ENCODE data around the gene ELOA2.
"Not testable (repeated sequence)": the region's sequence is repeated elsewhere in the genome, so short reads cannot be mapped to it uniquely, and the experiment has no call there.

Gene ELOA2

DNA sequence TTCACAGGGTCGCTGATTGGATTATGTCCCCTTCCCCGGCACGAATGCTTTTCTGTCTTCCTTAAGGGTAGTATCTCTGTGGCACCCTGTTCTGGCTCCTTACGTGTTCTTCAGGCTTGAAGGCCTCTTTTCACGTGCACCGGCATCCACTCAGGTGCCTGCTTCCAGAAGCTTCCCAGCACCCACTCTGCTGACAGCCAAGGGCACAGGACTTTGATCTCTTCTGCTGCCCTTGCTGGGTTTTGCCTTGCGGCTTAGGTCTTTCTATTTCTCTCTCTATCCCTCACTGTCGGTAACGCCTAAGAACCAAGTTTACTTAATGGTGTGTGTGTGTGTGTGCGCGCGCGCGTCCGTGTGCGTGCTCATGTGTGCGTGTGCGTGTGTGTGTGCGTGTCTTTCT is 14.7 kb downstream of the ELOA2 start:
- not testable (repeated sequence) for DNase-seq (ENCODE audit: low read depth)

DNA sequence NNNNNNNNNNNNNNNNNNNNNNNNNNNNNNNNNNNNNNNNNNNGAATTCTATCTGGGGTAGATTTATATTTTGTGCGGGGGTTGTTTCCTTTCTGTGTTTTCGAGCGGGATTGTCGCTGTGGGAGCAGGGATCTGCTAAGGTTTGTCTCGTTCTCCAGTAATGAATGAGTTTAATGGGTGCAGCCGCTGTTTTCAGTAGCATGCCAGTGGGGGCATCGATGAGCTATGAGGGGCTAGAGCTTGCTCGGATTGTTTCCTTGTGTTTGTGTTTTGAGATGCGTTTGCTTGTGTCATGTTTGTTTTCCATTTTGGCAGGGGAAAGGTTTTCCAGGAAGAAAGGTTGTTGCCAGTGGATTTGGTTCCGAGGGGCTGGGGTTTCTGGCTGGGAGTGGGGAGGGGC is 15.6 kb downstream of the ELOA2 start:
- not testable (repeated sequence) for DNase-seq (ENCODE audit: low read depth)

Measured in activated gamma-delta T cell treated with anti-CD3 and anti-CD28 coated beads, Interleukin-2, amount 50 U/mL, for 16 hours (primary cell).